HG03025 (cell line): ENCODE data around the gene FREM1.

Experiments
- ATAC-seq: cut with Tn5 transposase; IDR thresholded peaks from one replicate; pipeline ENCODE4 v1.9.1; 2021; ENCODE audit warnings: mild to moderate bottlenecking, moderate library complexity; ENCODE audit not compliant: unreplicated experiment, low FRiP score

Gene FREM1

DNA sequence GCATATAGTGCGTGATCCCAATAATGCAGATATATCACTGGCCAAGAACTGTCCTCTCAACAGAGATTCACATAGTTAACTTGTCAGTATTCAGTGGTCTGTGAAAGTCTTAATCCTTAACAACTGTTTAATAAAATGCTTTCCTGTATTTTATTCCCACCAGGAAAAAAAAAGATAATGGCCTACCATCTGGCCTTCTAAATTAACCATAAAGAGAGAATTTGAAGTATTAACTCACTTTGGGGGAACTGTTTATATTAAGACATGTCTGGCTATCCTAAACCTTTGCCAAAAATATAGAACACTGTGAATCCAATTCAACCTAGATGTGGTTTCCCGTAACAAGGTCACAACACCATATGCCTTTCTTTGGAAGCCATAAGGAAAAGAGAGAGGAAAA, 818 bp upstream of the FREM1 start:
- no peak for ATAC-seq

DNA sequence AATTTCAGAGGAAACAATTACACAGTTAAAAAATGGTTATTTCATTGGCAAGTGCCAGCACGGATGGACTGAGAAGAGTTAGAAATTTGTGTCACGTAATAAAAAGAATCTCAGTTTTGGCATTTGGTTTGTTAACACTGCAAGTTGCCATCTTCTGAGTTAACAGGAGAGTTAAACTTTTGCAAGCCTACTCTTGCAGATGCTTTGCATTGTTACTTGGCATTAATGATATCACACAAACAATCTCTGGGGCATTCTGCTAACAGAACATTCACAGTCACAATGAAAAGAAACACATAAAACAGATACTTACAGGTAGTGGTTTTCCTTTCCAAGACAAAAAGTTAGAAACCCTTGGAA, 647 bp downstream of the FREM1 start:
- ATAC-seq = no peak

DNA sequence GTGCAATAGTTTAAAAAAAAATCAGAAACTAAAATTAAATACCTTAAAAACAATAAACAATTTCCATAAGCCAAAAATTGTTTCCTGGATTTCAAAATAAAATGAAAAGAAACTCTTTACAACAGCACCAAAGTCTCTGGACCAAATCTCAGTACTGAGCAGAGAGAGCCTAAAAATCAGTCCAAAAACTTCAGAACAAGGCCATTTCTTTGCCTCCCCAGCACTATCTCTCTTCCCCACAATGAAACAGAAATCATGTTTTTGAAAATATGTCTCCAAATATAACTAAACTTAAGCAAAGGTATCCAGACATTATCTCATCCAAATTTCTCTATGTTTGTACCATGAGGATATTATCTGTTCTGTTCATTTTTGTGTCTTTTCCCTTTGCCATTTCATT, 1.0 kb downstream of the FREM1 start:
- no peak for ATAC-seq

DNA sequence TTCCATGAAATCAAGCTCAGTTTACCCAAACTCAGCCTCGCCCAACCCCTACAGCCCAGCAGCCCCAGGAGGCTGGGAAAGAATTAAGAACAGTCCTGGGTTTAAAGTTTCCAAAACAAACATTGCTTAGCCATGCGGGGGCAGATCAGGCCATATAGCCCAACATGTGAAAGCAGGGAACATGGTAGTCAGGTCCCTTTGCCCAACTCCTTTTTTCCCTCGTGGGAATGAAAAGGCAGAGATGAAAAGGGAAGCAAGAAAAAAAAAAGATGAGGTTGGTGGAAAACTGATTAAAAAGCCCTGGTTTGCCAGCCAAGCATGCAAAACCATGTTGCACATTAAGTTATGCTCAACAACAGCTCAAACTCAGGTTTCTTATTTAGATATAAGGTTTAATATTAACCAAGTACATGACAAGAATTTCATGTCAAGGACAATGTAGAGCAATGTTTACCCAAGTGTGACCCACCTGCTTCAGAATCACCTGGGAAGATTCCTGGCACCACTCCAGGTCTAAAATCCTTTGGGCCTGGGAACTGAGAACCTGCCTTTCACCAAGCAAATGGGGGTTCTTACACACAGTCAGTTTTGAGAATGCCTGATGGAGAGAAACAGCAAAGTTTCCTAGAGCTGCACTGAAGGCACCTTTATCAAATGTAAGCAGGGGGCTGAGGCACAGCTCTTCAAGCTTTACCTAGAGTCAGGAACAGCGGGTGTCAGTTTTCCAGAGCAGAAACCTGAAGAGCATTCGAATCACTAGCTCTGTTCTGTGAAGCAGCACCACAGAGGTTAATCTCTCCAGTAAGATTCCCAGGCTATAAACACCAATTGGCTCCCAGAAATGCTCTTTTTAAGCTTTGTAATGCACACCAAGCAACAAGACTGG, 1.7 kb downstream of the FREM1 start:
- ATAC-seq = no peak

DNA sequence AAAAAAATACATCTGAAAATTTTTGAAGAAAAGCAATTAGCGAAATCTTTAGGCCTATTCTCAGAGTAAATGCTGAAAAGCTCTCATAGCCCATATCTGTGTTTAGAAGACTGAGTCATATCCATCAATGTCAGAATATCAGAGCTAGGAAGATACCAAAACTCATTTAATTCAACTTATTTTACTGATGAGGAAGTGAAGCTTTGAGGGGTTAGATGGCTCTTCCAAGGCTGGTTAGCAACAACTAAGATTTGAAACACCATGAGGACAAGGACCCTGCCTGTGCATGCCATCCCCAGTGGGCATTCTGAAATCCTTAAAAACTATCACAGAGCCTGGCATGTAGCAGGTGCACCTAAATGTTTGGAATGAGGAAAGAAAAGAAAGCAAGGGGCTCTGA, 2.5 kb downstream of the FREM1 start:
- ATAC-seq = no peak

DNA sequence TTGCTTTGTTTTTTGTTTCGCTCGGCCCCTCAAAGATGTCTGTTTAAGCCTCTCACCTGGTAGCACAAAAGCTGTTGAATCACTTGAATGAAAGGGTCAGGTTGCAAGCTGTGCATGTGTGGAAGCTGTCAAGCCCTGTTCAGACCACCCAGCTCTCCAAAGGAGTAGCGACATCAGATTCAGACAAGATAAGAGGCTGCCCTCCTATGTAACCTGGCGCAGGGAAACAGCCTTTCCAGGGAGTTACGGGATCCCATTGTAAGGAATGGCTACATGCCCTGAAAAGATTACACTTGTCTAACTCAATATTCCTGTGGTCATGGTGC, 2.9 kb downstream of the FREM1 start:
- ATAC-seq = no peak

DNA sequence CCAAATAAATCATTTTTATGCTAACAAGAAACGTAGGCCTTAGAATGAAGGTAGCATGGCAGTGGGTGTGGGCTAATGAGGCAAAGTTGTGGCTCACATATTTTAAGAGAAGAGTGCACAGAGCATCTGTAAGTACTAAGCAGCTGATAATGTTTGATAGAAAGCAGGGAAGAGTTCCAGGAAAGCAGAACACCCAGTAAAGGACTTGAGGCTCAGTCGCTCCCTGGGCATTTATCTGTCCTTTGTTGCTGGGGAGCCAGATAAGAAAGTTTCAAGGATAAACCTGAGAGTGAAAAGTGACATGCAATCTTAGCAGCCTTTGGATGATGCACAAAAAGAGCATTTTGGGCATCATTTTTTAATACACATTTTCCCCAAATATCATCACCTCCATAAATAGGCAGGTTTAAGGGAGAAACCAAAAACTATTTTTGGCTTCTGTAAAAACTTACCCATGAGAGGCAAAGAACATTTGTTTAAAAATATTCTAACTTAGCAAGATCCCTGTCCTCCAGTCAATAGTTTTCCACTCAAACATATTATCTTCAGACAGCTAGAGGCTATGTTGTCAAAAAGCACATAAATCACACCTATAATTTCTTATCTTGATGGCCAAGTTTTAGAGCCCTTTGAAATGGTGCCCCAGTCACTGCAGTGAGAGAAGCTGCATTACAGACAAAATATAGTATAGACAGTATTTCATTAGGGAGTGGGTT, 3.4 kb downstream of the FREM1 start:
- no peak for ATAC-seq

DNA sequence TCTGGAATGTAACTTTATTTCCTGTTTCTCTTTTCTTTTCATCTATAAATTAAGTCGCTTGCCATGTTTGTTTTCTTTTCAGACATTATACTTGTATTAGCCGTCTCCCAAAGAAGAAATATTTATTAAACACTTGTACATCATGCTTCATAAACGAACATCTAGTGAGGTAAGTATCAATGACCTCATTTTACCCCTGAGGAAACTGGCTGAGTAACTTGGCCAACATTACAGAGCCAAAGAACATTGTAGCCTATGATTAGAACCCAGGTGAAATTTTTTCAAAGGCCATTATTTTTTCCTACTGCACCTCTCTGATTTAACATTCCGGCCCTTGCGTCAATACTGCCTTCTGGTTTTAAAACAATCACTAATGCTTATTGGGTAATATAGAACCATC, 4.2 kb downstream of the FREM1 start:
- ATAC-seq = no peak

DNA sequence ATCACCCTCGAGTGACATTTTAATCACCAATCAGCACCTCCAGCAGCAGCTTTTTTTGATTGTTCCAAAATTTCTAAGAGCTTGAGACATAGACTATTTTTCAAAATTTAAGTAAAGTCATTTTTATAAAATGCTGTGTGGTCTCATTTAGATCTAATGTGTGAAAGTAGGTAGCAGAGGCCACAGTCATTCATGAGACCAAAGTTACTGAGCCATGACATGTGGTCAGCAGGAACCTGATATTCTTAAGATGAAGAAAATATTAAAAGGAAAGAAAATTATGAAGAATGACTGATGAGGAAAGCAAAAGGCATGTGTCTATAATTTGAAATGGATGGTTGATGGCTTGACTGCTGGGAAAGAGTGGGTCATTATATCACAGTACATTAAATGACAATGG, 7.2 kb downstream of the FREM1 start:
- ATAC-seq = no peak

DNA sequence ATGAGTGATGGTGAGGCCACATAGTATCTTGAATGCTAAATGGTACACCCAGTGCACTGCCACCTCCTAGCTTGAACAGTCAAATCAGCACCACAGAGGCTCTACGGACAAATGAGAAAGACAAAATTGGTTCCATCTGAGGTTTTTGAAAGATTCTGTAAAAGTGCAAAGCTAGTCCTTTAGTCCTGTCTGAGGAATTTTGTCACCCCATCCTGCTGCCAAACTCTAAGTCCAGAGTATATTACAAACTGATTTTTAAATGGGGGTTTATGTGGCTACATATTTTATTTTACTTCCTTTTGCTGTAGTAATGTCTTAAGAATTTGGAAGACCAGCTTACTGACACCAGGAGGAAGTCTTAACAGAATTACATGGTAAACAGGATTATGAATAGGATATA, 7.7 kb downstream of the FREM1 start:
- ATAC-seq = no peak

DNA sequence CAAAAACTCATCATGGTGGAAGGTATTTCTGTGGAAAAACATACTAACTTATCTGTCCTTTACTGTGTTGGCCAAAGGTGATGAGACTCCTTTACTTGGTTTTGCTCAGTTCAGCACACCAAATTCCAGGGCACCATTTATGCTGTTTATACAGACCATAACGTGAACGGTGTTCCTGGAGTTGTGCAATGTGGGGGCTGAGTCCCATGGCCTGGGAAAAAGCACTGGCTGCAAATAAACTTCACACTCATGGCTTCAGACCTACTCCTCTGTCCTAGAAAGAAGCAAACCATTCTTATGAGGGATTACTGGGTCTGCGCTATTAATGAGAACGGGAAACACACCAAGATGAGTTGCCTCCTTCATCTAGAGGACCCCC, 10.4 kb downstream of the FREM1 start:
- ATAC-seq = no peak

DNA sequence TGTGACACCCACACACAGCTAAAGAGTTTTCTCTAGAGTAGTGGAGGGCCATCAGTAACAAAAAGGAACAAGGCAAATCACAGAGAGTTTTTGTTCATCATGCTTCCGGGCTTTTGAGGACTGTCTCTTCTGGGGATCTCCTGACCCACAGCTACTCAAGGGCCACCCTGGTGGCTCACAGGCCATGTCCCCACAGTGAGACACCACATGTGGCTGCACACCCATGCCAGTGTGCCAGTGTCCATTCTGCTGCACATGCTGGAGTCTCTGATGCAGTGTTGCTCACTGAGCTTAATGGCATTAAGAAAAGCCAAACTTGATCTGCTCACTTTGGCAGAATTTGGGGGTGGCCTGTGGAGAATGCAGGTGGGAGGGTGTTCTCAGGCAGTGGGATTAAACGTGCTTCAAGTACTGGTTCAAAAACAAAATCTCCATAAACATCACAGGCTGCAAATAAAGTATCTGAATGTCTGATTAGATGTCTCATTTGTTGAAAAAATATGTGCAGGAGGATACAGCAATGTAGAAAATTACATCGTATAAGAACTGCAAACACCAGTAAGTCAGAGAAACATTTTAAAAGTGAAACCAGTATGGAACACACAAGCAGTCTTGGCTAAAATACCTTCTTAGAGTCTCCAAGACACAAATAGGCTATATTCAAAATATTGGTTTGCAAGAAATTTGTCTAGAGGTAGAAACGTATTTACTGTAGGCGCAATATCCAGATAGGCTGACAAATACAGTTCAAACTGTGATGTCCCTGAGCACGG, 11.0 kb downstream of the FREM1 start:
- no peak for ATAC-seq

DNA sequence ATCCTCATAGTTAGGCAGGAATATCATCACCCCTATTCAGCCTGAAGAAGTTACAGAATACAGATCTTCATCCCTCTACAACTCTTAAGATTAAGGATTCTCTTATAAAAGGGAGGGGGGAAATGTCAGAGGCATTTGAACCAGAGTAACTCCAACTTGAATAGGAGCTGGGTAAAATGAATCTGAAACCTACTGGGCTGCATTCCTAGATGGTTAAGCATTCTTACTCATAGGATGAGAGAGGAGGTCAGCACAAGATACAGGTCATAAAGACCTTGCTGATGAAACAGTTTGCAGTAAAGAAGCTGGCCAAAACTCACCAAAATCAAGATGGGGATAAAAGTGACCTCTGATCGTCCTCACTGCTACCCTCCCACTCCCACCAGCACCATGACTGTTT, 14.4 kb downstream of the FREM1 start:
- no peak for ATAC-seq

DNA sequence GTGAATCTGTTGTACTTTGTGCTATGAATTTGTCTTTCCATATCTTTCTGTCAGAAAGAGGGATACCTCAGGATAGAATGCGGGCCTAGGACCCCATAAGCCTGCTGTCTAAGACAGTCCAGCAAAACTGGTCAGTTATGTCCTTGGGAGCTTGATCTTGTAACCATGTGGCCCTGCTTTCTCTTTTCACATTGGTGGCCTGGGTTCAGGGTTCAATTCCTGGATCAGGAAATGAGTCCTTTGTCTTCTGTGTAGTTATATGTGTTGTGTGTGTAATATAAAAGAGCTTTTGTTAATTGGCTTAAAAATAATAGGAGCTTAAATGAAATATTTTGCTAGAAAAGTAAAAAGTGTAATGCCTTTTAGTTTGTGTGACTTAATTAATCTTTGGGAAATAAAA, 16.9 kb downstream of the FREM1 start:
- ATAC-seq = no peak

DNA sequence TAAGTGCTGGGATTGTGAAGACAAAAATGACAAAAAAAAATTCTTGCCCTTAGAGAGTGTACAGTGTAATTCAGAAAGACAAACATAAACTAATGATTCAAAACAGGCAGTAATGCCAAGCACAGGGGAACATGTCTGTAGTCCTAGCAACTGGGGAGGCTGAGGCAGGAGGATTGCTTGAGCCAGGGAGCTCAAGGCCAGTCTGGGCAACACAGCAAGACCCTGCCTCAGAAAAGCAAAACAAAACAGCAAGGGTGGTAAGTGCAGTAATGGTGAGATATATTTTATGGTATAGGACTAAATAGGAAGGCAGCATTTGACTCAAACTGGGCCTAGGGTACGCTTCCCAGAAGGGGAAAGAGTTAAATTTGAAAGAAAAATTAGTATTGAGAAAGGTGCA, 18.9 kb downstream of the FREM1 start:
- ATAC-seq = no peak

DNA sequence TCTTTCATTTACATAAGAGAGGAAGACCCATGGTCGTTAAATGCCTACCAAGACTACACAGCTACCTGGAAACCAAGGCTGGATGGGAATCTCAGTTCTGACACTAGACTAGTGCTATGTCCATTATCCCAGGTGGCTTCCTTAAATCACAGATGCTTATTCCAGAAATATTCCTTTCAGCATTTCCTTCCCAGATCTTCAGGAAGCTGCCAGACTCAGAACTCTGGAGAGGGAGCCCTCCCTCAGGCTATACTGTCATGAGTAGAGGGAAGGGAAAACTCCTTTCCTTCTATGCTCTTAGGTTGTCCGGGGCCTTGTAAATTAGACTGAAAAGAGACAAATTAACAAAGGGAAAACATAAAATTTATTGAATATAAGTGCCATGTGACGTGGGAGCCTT, 20.8 kb downstream of the FREM1 start:
- no peak for ATAC-seq

DNA sequence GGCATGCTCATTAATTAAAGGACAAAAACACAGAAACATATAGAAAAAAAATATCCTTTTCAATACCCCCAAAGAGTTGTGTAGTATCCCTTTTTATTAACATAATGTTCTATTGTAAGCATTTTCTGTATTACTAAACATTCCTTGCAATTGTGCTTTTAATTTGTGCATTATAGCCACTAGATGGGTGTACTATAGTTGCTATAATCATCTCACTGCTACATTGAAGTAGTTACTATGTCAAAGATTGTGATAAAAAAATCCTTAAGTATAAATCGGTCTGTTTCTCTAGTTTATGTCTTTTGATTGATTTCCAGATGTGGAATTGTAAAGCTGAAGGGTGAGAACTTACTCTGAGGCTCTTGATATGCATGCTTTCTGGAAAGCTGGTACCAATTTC, 21.4 kb downstream of the FREM1 start:
- no peak for ATAC-seq

DNA sequence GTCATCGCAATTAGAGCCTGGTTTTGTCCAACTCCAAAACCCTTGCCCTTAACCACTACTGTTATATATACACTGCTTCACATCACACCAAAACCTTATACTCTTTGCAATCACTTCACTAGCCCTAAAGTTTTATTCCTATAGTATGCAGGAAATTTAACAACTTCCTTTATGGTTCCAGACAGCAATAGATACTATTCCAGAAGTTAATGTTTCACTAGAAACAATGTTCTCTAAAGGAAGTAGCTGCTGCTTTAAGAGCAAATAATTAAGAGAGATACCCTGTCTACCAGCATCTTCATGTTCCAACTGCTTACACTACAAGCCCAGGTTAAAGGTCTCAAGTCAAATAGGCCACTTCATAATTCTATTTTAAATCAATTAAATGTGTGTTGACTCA, 22.0 kb downstream of the FREM1 start:
- no peak for ATAC-seq

DNA sequence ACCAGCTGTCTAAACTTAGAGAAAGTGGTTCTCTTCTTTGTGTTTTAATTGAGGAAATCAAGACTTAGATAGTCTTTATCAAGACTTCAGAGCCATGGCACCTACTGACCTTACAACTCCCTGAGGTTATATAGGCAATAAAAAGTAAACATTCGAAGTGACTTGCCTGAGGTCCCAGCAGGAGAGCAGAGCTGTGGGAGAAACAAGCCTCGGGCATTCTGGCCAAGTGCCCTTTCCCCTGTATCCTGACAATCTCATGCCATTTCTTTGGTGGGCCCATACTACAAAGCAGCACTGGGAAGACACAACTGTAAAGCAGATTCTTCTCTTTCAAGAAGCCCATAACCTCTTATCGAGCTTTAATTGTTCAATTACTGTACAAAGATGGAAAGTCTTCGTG, 23.1 kb downstream of the FREM1 start:
- ATAC-seq = no peak

DNA sequence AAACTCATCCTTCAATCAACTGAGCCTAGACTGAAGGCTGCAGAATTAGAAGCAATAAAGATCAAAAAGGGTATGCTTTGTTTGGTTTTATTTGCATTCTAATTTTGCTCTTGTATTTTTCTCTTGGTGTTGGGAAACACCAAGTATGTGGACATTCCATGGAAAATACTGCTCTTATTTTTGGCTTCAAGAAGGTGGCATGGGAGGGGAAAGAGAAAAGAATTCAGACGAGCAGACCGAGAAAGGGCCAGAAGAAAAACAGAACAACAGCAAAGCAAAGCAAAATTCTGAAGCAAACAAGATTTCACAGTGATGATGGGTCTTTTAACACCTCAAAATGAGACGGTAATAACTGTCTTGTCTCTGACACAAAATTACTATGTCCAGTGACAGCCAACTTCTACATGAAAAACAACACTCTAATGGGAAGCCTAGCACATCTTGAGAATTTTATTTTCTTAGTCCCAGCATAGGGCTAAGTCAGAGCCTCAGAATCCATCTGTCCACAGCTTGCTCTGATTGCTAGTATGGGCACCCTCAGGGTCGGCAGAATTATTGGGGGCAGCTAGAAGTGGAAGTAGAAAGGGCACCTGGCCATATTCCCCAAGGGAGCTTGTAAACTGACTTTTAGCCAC, 26.8 kb downstream of the FREM1 start:
- ATAC-seq = no peak

DNA sequence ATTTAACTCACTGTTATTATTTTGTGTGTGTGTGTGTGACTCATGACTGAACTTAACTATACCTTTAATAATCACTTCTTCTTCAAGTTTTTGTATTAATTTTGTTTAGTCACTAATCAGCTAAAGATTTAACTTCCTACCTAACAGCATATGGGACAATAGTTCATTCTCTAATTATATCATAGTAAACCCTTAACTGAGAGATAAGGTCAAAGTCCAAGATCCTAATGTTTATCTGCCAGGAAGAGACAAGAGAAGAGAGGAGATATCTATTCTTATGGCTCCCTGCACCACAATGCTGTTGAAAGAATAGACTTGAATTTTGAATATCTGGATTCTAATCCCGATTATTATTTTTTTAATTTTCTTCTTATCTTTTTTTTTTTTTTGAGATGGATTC, 28.1 kb downstream of the FREM1 start:
- ATAC-seq = no peak
